H1 (cell line): Measurements from ENCODE around the gene NBAS. TPM values are rescaled to one million over a fixed set of nuclear protein-coding genes. Genes with fewer than 3 reads are reported as not detected.

Experiments
- CTCF ChIA-PET: fragments of 300-600 bp; sonication (Branson Sonifier 250); formaldehyde crosslinking; loops from one replicate; lab custom pipeline; 2021; ENCODE audit not compliant: partially characterized antibody; lab: Charles Lee
- POLR2A ChIA-PET: fragments of 300-600 bp; sonication (Branson Sonifier 250); formaldehyde crosslinking; loops from one replicate; lab custom pipeline; 2021; ENCODE audit warnings: inconsistent platforms; ENCODE audit not compliant: partially characterized antibody; lab: Charles Lee
- DNase-seq, 2 experiments: peaks; one replicate each; pipeline versions ENCODE4 v3.0.0 to v3.0.0-alpha.2; 2010 to 2022; ENCODE audit warnings: low spot score in 2 of 2, low read depth in 1 of 2, mixed read lengths in 1 of 2
- FAIRE-seq: peaks from 2 replicates; lab custom pipeline; 2011; peaks lifted over from hg19 to GRCh38; lab: Jason Lieb, UNC
- H2AFZ ChIP-seq: 2 replicates; pipeline ENCODE4 v1.8.1; 2012; ENCODE audit warnings: low read length, inconsistent platforms
- H2AK5ac ChIP-seq: 2 replicates; pipeline ENCODE4 v1.6.1; 2013; ENCODE audit warnings: low read depth, low read length
- H2BK120ac ChIP-seq: replicated peaks from 2 replicates; pipeline ENCODE3; 2013; ENCODE audit warnings: low read depth, low read length, inconsistent platforms
- H2BK12ac ChIP-seq: 2 replicates; pipeline ENCODE4 v1.6.1; 2013; ENCODE audit warnings: low read depth, low read length
- H2BK15ac ChIP-seq: 2 replicates; pipeline ENCODE4 v1.6.1; 2013; ENCODE audit warnings: low read length
- H2BK20ac ChIP-seq: 2 replicates; pipeline ENCODE4 v1.6.1; 2013; ENCODE audit warnings: low read length
- H2BK5ac ChIP-seq: 2 replicates; pipeline ENCODE4 v1.6.1; 2013; ENCODE audit warnings: low read depth, low read length
- H3K14ac ChIP-seq: 2 replicates; pipeline ENCODE4 v1.6.1; 2013; ENCODE audit warnings: inconsistent platforms; ENCODE audit not compliant: insufficient read length
- H3K18ac ChIP-seq: 2 replicates; pipeline ENCODE4 v1.6.1; 2013; ENCODE audit warnings: low read length; ENCODE audit errors: extremely low read depth
- H3K23ac ChIP-seq: 2 replicates; pipeline ENCODE4 v1.6.1; 2013; ENCODE audit warnings: inconsistent platforms; ENCODE audit not compliant: insufficient read length
- H3K23me2 ChIP-seq: 2 replicates; pipeline ENCODE4 v1.6.1; 2013; ENCODE audit warnings: low read depth, low read length
- H3K27ac ChIP-seq: 2 replicates; pipeline ENCODE4 v1.6.1; 2011; ENCODE audit warnings: low read depth, low read length, inconsistent platforms
- H3K27me3 ChIP-seq, 4 experiments: replicated peaks in 1 of 4; 1 replicate in 1 of 4; 2 replicates in 3 of 4; pipeline versions ENCODE4 v1.6.1 to v1.8.1; 2011 to 2013; ENCODE audit warnings: low read length in 3 of 4, mild to moderate bottlenecking in 3 of 4, inconsistent platforms in 2 of 4, mixed read lengths in 2 of 4, moderate library complexity in 1 of 4; ENCODE audit not compliant: control insufficient read depth in 3 of 4, insufficient read depth in 3 of 4; ENCODE audit errors: extremely low read depth in 1 of 4
- H3K36me3 ChIP-seq, 4 experiments: 2 replicates each; pipeline versions ENCODE4 v1.6.1 to v1.8.1; 2011 to 2013; ENCODE audit warnings: mild to moderate bottlenecking in 4 of 4, low read length in 3 of 4, moderate library complexity in 2 of 4, control low read depth in 1 of 4, inconsistent platforms in 1 of 4; ENCODE audit not compliant: insufficient read depth in 4 of 4, control insufficient read depth in 2 of 4
- H3K4ac ChIP-seq: replicated peaks from 2 replicates; pipeline ENCODE3; 2013; ENCODE audit warnings: low read length, low read depth, mixed read lengths, inconsistent platforms; ENCODE audit not compliant: insufficient read length
- H3K4me1 ChIP-seq, 4 experiments: replicated peaks in 1 of 4; 1 replicate in 1 of 4; 2 replicates in 3 of 4; pipeline versions ENCODE4 v1.6.1 to v1.8.1; 2011 to 2013; ENCODE audit warnings: low read length in 3 of 4, inconsistent platforms in 2 of 4, mixed read lengths in 1 of 4; ENCODE audit not compliant: insufficient read depth in 4 of 4, control insufficient read depth in 3 of 4
- H3K4me2 ChIP-seq, 2 experiments: 2 replicates each; pipeline versions ENCODE4 v1.6.1 to v1.8.1; 2011 to 2013; ENCODE audit warnings: low read depth in 2 of 2, low read length in 2 of 2, control low read depth in 1 of 2, inconsistent platforms in 1 of 2, mild to moderate bottlenecking in 1 of 2; ENCODE audit not compliant: insufficient read depth in 1 of 2
- H3K4me3 ChIP-seq, 4 experiments: fragments of 200-600, 300-600 bp in 1 of 4; sonication (generic), shearing (Covaris generic), sonication (Bioruptor Twin) in 1 of 4; 2 replicates each; pipeline versions ENCODE4 v1.5.1 to v1.8.1; 2011 to 2016; ENCODE audit warnings: low read length in 4 of 4, low read depth in 3 of 4, control low read depth in 2 of 4, inconsistent platforms in 2 of 4, mild to moderate bottlenecking in 2 of 4, mixed read lengths in 1 of 4, moderate library complexity in 1 of 4; ENCODE audit not compliant: insufficient read depth in 2 of 4; ENCODE audit errors: extremely low read depth in 1 of 4
- H3K56ac ChIP-seq: replicated peaks from 2 replicates; pipeline ENCODE3; 2013; ENCODE audit warnings: low read depth, mild to moderate bottlenecking, mixed read lengths, low read length, inconsistent platforms; ENCODE audit not compliant: insufficient read length
- H3K79me1 ChIP-seq: 2 replicates; pipeline ENCODE4 v1.6.1; 2013; ENCODE audit warnings: low read depth, low read length, control low read depth
- H3K79me2 ChIP-seq, 2 experiments: 2 replicates each; pipeline versions ENCODE4 v1.6.1 to v1.8.1; 2012 to 2013; ENCODE audit warnings: low read length in 2 of 2, mild to moderate bottlenecking in 2 of 2, inconsistent platforms in 1 of 2; ENCODE audit not compliant: insufficient read depth in 2 of 2, control insufficient read depth in 1 of 2
- H3K9ac ChIP-seq, 4 experiments: replicated peaks in 1 of 4; 1 replicate in 1 of 4; 2 replicates in 3 of 4; pipeline versions ENCODE4 v1.6.1 to v1.8.1; 2011 to 2013; ENCODE audit warnings: low read depth in 3 of 4, low read length in 3 of 4, control low read depth in 2 of 4, mild to moderate bottlenecking in 2 of 4, moderate library complexity in 2 of 4, inconsistent platforms in 1 of 4; ENCODE audit errors: extremely low read depth in 1 of 4
- H3K9me3 ChIP-seq, 2 experiments: 2 replicates each; pipeline versions ENCODE4 v1.6.1 to v1.8.1; 2012 to 2013; ENCODE audit warnings: mild to moderate bottlenecking in 2 of 2, moderate library complexity in 2 of 2, control low read depth in 1 of 2, inconsistent platforms in 1 of 2, low read depth in 1 of 2, low read length in 1 of 2, mixed read lengths in 1 of 2; ENCODE audit not compliant: insufficient read depth in 2 of 2
- H4K20me1 ChIP-seq, 2 experiments: replicated peaks in 1 of 2; 2 replicates each; pipeline versions ENCODE3 to v1.8.1; 2011 to 2013; ENCODE audit warnings: inconsistent platforms in 2 of 2, low read length in 2 of 2, mild to moderate bottlenecking in 1 of 2; ENCODE audit not compliant: insufficient read depth in 2 of 2, control insufficient read depth in 1 of 2
- H4K5ac ChIP-seq: 2 replicates; pipeline ENCODE4 v1.6.1; 2013; ENCODE audit warnings: low read length, low read depth, mixed read lengths, inconsistent platforms; ENCODE audit not compliant: insufficient read length
- H4K8ac ChIP-seq: 2 replicates; pipeline ENCODE4 v1.8.0; 2013; ENCODE audit warnings: mild to moderate bottlenecking, moderate library complexity, low read length, inconsistent platforms; ENCODE audit not compliant: insufficient read depth; ENCODE audit errors: extremely low read depth
- H4K91ac ChIP-seq: replicated peaks from 2 replicates; pipeline ENCODE3; 2013; ENCODE audit warnings: low read length, mixed read lengths, inconsistent platforms; ENCODE audit not compliant: insufficient read length
- BCL11A ChIP-seq, 2 experiments: IDR thresholded peaks; one replicate each; pipeline ENCODE4 v1.6.1; 2011; ENCODE audit warnings: low read depth in 2 of 2, low read length in 2 of 2, mild to moderate bottlenecking in 2 of 2
- CHD1 ChIP-seq: IDR thresholded peaks from 2 replicates; pipeline ENCODE4 v1.6.1; 2012; ENCODE audit warnings: low read depth, low read length, improper control_type of control experiment
- PHF8 ChIP-seq: fragments of 200-600 bp; sonication (generic); conservative IDR thresholded peaks from 2 replicates; pipeline ENCODE4 v1.7.1; 2012; ENCODE audit warnings: low read depth, mild to moderate bottlenecking, inconsistent platforms, low read length, moderate library complexity
- RAD21 ChIP-seq, 2 experiments: IDR thresholded peaks in 1 of 2; conservative IDR thresholded peaks in 1 of 2; 2 replicates each; pipeline ENCODE4 v1.6.1; 2011; ENCODE audit warnings: low read depth in 2 of 2, low read length in 2 of 2, improper control_type of control experiment in 1 of 2, inconsistent platforms in 1 of 2, mild to moderate bottlenecking in 1 of 2, moderate library complexity in 1 of 2
- SIN3A ChIP-seq, 2 experiments: IDR thresholded peaks in 1 of 2; conservative IDR thresholded peaks in 1 of 2; 2 replicates each; pipeline ENCODE4 v1.6.1; 2011 to 2012; ENCODE audit warnings: low read length in 2 of 2, improper control_type of control experiment in 1 of 2, low read depth in 1 of 2, mild to moderate bottlenecking in 1 of 2
- TAF7 ChIP-seq: optimal IDR thresholded peaks from 2 replicates; pipeline ENCODE3; 2011; ENCODE audit warnings: low read depth, mild to moderate bottlenecking, inconsistent platforms, low read length, moderate library complexity, borderline replicate concordance
- WGBS, 2 experiments: shearing (Covaris generic) in 1 of 2; methylation state at CpG; one replicate each; pipeline versions ENCODE4 v1.1.6 to v1.1.7; 2013 to 2015; ENCODE audit warnings: low lambda C conversion rate in 2 of 2, mixed read lengths in 2 of 2, inconsistent platforms in 1 of 2, low coverage in 1 of 2, missing lambda C conversion rate in 1 of 2; ENCODE audit not compliant: insufficient replicate concordance in 2 of 2, insufficient coverage in 1 of 2, insufficient read length in 1 of 2; ENCODE audit errors: extremely low coverage in 1 of 2, missing lambda C conversion rate in 1 of 2; 5-methylcytosine and 5-hydroxymethylcytosine counted together
- polyA plus RNA-seq, 7 experiments: library from polyadenylated mRNA; depleted of rRNA in 3 of 7; stranded (reverse) in 5 of 7; unstranded in 2 of 7; fragments of >200 nt in 5 of 7; fragments of 200-250 nt in 2 of 7; gene quantifications; 1 replicate in 5 of 7; 2 replicates in 1 of 7; 4 replicates in 1 of 7; pipeline versions ENCODE4 v1.2.1 to v1.2.3, GENCODE V29; 2011 to 2013; ENCODE audit warnings: missing spikeins in 2 of 7, mixed read lengths in 2 of 7
- total RNA-seq: library from RNA; stranded (reverse); fragmentation: NEBNext Ultra II Directional; extraction: Animal tissue kit (Norgen Biotek cat#: 25700); gene quantifications from 2 replicates; pipeline ENCODE4 v1.2.1, GENCODE V29; 2021
- TF ChIP-seq, protein P1 (sequence below): IDR thresholded peaks from 2 replicates; pipeline ENCODE4 v1.6.1; 2012; ENCODE audit warnings: low read length, inconsistent platforms

NBAS gene
- total and polyA plus RNA-seq, 2 of the 8 experiments (the other 6 are each of a cell fraction or from before 2014, with no cell fraction given) = 19.6 to 34.8 TPM

- no peak overlapping the region for H3K27ac ChIP-seq
- no peaks in the 10 kb centered on the region for H4K20me1 ChIP-seq
- DNase-seq (no peak), FAIRE-seq (no peak)
- H2BK20ac ChIP-seq = no peak overlapping the region
- H3K9me3 ChIP-seq = no peaks in the 10 kb centered on the region
- no peak overlapping the region for H2BK12ac ChIP-seq
- no peak overlapping the region for H3K9ac ChIP-seq
- no peak overlapping the region for H3K18ac ChIP-seq
- ChIA-PET CTCF (interaction anchor here (1.3 kb wide), 1 partner anchor 96 kb away, joined by 3 read pairs; no protein-coding TSS in a partner anchor), POLR2A (no interaction called here)
- H3K23me2 ChIP-seq = no peaks in the 10 kb centered on the region
- no peak overlapping the region for H3K4me3 ChIP-seq
- no peak overlapping the region for H4K91ac ChIP-seq
- H2BK120ac ChIP-seq = no peak overlapping the region
- no peaks in the 10 kb centered on the region for H3K79me2 ChIP-seq
- H3K27me3 ChIP-seq = no peaks in the 10 kb centered on the region
- H3K14ac ChIP-seq = no peak overlapping the region
- no peak overlapping the region for H3K4me2 ChIP-seq
- no peaks in the 10 kb centered on the region for H3K4me1 ChIP-seq
- no peak overlapping the region for H3K23ac ChIP-seq
- H3K56ac ChIP-seq = no peak overlapping the region
- no peak overlapping the region for H2AK5ac ChIP-seq
- no peak overlapping the region for H2AFZ ChIP-seq
- no peaks in the 10 kb centered on the region for H3K79me1 ChIP-seq
- H2BK15ac ChIP-seq = no peak overlapping the region
- H2BK5ac ChIP-seq = no peak overlapping the region
- WGBS, 2 experiments = 94% methylated on average over 3 of the region's 3 CpGs; no CpG with 5 or more reads in 1 of the 2 experiments
- H3K36me3 ChIP-seq = peaks cover 0 to 3% (median 0%) of the 10 kb centered on the region in 4 experiments; a peak in 1 of 8 replicates
- no peak overlapping the region for H3K4ac ChIP-seq
- no peak overlapping the region for H4K8ac ChIP-seq
- no peak overlapping the region for H4K5ac ChIP-seq
- TF ChIP-seq TAF7 (no peak), RAD21 (IDR thresholded peaks at IDR 0.05 in 1 of 2, conservative IDR thresholded peaks at IDR 0.05 in 1 of 2; ENCODE audit: low read depth in 2 of 2, low read length in 2 of 2) (no peak), SIN3A (conservative IDR thresholded peaks at IDR 0.05 in 1 of 2, IDR thresholded peaks at IDR 0.05 in 1 of 2; ENCODE audit: low read depth in 1 of 2, low read length in 2 of 2) (no peak), CHD1 (no peak), BCL11A (IDR thresholded peaks at IDR 0.05; ENCODE audit: low read depth in 2 of 2, low read length in 2 of 2) (no peak), PHF8 (no peak)
- TF ChIP-seq, protein P1, sequence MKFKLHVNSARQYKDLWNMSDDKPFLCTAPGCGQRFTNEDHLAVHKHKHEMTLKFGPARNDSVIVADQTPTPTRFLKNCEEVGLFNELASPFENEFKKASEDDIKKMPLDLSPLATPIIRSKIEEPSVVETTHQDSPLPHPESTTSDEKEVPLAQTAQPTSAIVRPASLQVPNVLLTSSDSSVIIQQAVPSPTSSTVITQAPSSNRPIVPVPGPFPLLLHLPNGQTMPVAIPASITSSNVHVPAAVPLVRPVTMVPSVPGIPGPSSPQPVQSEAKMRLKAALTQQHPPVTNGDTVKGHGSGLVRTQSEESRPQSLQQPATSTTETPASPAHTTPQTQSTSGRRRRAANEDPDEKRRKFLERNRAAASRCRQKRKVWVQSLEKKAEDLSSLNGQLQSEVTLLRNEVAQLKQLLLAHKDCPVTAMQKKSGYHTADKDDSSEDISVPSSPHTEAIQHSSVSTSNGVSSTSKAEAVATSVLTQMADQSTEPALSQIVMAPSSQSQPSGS = no peak
These were observed 80.1 kb downstream of the NBAS start for GRCh38 chr2:15481000-15481399.
